HG03575 (cell line): ENCODE data around the gene LRRK2.
A peak's percentile ranks its signal among the peaks of the same experiment; 100 is the strongest.
"Not testable (repeated sequence)": the region's sequence is repeated elsewhere in the genome, so short reads cannot be mapped to it uniquely, and the experiment has no call there.

Experiments used
- ATAC-seq: cut with Tn5 transposase; IDR thresholded peaks from one replicate; pipeline ENCODE4 v1.9.1; 2021; ENCODE audit not compliant: unreplicated experiment, insufficient number of reproducible peaks, low FRiP score; ENCODE audit errors: extremely low read depth

LRRK2 gene

DNA sequence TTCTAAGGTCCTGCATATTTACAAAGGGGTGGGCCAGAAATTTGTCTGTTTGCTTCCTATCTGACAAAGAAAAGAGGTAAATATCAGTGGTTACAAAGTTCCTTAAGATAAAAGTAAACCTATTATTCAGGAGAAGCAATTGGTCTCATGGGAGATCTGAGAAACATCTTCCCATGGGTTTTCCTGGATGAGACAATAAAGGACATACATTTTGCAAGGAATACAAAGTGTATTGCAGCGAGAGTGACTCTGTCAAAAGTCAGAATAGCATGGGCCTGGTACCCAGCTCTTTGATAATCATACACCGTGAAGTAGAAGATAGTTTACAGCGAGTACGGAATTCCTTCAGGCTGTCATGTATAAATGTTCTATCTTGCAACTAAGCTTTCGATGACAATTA lies 14.2 kb downstream of the LRRK2 start:
- no peak for ATAC-seq

DNA sequence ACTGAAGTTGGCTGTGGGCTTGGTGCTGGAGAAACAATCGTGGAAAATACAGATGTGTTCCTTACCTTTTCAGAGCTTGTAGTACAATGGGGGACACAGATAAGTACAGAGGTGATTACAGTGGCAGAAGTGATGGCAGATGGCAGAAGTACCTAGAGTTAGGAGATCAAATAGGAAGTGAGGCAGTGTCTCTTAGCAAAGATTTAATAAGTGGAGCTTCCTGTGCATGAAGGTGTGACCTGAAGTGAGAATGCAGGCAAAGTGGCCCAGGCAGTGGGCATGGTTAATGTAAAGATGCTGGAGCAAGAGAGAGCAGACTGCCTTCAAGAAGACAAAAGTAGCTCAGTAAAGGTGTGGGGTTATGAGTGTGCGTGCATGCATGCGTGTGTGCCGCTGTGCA lies 16.0 kb downstream of the LRRK2 start:
- no peak for ATAC-seq

DNA sequence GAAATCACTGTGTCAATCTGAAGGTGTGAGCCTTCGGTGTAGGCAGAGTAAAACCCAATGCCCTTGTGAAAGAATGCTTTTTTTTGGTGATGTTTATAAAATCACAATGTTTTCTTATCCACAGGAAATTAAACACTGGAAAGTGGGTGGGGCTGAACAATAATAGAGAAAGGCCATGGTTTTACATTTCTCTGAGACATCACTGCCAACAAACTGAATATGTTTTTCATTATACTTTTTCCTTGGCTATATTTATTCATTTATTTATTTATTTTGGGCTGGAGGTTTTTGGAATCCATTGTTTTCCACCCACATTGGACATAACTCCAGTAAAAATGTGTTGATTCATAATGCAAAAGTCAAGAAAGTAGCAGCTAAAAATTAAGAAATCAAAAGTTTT lies 16.9 kb downstream of the LRRK2 start:
- ATAC-seq, result no peak

GRCh38 chr12:40244526-40245156 lies 19.8 kb downstream of the LRRK2 start:
- ATAC-seq, result not testable (repeated sequence)

DNA sequence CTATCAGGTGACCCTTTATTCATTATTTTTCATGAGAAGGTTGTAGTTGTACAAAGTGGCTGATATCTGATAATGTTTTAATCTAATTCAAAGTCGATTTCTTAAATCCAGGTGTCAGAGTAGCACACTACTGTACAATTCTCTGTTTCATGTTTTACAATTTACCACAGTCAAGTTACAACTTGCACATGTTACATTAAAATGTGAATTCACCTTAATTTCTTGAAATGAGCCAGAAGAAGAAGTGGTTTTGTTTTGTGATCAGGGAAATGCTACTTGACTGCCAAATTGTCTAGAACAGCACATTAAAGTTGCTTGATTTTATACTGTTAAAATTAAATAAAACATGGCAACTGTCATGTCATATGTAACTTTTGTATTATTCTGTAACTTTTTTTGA lies 23.2 kb downstream of the LRRK2 start:
- ATAC-seq, result no peak

DNA sequence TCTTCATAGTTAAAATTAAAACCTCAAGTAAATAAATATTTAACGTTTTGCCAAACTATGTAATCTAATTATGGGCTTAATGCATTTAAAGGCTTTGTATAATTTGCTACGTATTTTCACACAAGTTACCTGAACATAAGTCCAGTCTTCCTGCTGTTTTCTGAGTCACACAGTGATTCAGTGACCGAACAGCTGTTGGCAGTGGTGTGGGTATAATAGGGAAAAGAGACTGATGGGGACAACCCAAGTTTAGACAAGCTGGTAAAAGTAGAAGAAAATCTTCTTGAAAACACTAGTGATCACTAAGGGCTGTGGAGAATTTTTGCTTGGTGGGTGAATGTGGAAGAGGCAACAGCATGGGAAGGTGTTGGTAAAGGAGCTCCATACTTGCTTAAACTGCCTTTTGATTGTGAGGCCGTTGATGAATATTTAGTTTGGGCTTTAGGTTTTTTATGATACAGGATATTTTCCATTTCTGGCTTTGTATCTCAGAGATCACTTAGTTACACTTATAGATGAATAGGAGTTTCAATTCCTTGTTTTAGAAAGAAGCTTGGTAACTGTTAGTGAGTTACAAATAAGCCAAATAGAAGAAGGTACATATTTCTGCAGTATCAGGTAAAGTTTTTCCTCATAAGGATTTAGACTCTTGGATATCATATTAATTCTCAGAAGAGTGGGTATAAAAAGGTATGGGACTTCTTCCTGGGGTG lies 23.9 kb downstream of the LRRK2 start:
- no peak for ATAC-seq

GRCh38 chr12:40250652-40251051 lies 25.9 kb downstream of the LRRK2 start:
- not testable (repeated sequence) for ATAC-seq

DNA sequence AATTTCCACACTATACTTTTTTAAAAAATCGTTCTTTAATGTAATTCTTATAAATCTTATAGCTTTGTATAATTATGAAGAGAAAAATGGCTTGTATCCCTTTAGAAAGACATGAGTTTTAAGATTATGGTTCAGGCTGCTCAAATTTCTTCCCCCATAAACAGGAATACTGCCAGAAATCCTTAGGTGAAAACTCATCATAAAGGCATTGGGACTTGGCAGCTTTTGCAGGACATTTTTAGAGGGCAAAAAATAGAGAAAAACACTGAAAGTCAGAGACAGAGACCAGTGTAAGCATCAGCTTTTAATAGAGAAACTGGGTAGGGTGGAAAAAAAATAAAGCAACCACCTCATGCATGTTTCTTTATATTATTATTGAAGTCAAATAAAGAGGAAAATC lies 29.1 kb downstream of the LRRK2 start:
- ATAC-seq, result no peak

DNA sequence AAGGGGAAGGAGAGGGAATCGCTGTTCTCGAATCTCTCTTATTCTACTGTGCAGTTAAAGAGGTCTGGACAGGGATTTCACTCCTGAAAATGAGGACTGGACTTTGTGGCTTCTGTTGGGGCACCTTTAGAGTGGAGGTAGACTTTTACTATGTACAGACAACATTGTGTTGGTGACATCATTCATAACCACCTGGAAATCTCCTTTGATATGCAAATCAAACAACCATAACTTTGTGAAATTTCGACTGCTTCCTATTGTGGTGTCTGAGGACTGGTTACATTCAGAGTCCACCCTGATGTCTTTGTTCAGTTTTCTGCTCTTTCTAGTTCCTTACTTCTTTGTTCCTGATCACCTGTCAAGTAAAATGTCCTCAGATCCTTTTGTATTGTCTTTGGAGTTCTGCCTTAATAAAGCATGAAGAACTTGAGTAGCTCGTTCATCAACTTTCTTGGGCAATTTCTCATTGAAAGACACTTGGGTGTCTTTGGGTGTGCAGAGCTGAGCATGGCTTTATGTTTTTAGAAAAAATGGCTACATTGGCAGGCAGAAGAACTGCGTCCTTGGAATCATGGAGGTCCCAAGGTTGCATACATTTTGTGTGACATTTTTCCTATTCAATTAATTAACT lies 29.8 kb downstream of the LRRK2 start:
- no peak for ATAC-seq

DNA sequence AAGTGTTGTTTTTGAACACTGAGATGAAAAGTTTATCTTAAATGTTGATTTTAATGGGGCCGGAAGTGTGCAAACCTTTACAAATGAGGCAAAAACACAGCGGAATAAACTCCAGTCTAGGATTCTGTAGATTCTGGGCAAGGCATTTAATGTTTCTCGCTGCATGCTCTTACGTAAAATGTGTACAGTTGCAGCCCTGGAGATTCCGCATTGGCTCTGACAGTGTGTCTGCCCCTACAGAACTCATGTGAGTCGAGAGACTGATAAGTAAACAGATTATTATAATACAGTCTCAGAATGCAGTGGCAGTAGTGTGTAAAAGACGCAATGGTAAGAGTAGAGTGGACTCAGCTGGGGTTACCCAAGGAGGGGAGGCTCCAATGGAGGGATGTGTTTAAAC lies 33.6 kb downstream of the LRRK2 start:
- ATAC-seq, result no peak

DNA sequence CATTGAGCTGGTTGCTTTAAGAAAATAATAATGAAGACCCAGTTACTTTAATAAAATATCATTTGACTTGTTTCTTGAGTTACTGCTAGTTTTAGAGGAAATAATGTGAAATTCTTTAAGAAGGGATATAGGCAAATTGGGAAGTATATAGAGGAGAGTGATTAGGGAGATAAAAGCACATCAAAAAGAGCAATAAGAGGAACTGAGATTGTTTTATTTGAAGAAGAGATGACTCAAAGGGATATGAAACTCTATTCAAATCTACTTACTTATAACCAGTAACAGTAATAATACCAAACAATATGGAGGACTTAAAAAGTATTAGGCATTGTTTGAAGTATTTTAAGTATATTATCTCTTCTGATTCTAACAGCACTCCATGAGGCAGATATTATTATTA lies 37.1 kb downstream of the LRRK2 start:
- ATAC-seq, result peak; percentile 79

GRCh38 chr12:40262657-40263056 lies 37.9 kb downstream of the LRRK2 start:
- ATAC-seq, result peak; percentile 62

- no peak for ATAC-seq
Observed at GRCh38 chr12:40263616-40264409, 39.0 kb downstream of the LRRK2 start.

DNA sequence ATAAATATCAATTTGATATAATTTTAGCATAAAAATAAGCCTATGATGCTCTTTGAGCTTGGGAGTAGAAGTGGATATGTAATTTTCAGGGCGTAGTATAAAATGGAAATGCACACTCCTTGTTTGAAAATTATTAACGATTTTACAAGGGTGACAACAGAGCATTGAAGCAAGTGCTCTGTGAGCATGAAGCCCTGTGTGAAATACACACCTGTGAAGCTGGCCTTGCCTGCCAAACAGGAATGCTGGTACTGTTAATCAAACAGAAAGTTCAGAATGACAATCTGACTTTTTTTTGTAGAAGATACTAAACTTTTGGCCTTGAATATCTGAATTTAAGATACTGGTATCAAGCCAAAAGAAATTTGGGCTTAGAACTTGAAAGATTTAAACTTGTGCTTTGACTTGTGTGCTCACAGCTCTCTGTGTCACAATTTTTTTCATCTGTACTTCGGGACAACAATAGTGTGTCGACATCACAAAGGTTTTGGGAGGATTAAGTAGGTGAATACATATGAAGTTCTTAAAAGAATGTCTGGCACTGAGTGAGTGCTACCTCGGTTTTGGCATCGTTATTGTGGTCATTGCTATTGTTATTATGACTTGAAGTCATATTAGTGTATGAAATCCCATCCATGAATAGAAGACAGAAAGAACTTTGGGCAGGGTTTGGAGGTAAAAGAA lies 47.3 kb downstream of the LRRK2 start:
- ATAC-seq, result no peak

DNA sequence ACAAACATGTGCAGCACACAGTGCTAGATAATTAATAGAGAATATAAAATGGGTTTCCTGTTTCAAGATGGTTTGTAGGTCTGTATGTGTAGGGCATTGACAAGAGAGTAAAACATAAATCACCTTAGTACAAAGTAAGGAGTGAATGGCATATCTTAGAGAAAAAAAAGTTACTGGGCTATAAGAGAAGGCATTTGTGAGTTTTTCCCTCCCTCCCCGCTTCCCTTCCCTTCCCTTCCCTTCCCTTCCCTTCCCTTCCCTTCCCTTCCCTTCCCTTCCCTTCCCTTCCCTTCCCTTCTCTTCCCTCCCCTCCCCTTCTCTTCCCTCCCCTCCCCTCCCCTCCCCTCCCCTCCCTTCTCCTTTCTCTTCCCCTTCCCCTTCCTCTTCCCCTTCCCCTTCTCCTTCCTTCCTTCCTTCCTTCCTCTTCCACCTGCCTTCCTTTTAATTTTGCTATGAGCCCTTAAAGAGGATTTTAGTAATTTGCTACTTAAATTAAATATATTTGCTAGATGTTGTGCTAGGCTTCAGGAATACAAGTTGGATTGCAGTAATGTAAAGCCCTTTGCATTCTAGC lies 57.1 kb downstream of the LRRK2 start:
- ATAC-seq, result no peak

DNA sequence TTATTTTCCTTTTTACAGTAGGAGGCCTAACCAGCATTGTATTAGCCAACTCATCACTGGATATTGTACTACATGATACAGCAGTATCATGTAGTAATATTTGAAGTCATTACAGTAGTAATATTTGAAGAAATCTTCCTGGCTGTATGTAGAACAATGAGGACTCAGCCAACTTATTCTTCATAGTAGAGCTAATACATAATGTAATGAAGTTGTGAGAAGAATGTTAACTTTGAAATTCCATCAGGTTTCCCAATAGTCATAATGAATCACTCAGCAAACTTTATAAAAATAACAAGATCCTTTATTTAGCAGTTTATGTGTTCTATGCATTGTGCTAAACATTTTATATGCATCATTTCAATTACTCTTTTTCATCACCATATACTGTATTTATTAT lies 61.8 kb downstream of the LRRK2 start:
- no peak for ATAC-seq

DNA sequence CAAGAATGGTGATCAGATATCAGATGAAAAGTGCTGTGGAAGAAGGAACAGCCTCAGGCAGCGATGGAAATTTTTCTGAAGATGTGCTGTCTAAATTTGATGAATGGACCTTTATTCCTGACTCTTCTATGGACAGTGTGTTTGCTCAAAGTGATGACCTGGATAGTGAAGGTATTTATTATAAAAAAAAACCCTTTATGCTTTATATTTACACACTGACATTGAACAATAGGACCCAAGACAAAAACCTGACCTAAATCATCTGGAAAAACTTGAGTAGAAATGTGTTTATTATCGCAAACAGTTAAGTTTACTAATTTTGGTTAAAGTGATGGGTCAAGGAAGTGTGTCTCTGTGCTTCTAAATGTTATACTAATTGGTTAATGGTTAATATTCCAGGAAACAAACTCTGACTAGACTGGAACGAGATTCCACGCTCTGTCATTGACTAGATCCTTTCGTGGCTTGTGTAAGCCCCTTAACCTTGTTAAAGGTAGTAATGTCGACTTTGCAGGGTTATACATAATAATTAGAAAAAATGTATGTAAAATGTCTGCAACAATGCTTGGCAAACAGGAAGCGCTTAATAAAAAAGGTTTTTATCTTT lies 62.7 kb downstream of the LRRK2 start:
- no peak for ATAC-seq

DNA sequence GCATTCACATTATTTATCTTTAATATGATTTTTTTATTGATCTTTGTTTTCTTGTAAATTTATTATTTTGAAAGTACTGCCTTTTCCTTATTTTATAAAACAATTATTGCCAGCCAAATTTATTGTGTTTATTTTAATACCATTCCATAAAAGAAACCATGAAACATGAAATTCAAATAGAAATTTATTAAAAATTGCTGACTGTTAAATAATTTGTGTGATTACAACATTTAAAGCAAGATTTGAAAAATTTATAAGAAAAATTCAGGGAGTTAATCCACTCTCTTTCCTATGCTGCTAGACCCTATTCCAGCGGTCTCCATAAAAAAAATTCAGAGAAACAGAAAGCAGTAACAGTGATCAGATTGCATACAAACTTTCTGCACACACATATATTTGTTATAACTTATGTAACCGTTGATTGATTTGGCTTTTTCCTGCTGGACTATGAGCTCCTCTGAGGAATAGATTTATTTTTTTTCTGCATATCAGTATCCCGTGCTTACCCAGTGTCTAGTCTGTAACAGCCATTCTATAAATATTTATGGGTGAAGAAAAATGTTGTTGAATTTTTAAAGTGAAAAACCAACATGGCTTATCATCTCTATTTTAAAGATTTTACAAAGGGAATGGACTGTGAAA lies 68.1 kb downstream of the LRRK2 start:
- no peak for ATAC-seq
